GM23338 (cell line): Measurements from ENCODE around the gene MYLK. TPM values are rescaled to one million over a fixed set of nuclear protein-coding genes. Genes with fewer than 3 reads are reported as not detected.

Experiments
- ATAC-seq: fragments of 200-7000 bp; cut with Tn5 transposase; 3 replicates; pipeline ENCODE4 v1.9.1; 2020
- DNase-seq: peaks from one replicate; pipeline ENCODE4 v3.0.0-alpha.2; 2015; ENCODE audit warnings: low spot score
- H2AFZ ChIP-seq: fragments of 200-600 bp; sonication (generic); 2 replicates; pipeline ENCODE4 v1.8.0; 2016; ENCODE audit warnings: antibody characterized with exemption, mild to moderate bottlenecking, moderate library complexity
- H3F3A ChIP-seq: fragments of 200-600 bp; sonication (generic); replicated peaks from 2 replicates; pipeline ENCODE4 v1.8.0; 2017; ENCODE audit warnings: antibody characterized with exemption, mixed run types, low read depth
- H3K27ac ChIP-seq: fragments of 200-600 bp; sonication (generic); 2 replicates; pipeline ENCODE4 v1.6.1; 2016; ENCODE audit warnings: low read depth
- H3K27me3 ChIP-seq: fragments of 200-600 bp; sonication (generic); 2 replicates; pipeline ENCODE4 v1.8.0; 2016; ENCODE audit warnings: mild to moderate bottlenecking, mixed run types, moderate library complexity; ENCODE audit not compliant: insufficient read depth
- H3K36me3 ChIP-seq: fragments of 200-600 bp; sonication (generic); 2 replicates; pipeline ENCODE4 v1.8.0; 2016; ENCODE audit warnings: mild to moderate bottlenecking; ENCODE audit not compliant: insufficient read depth
- H3K4me1 ChIP-seq: fragments of 200-600 bp; sonication (generic); 2 replicates; pipeline ENCODE4 v1.8.0; 2016; ENCODE audit warnings: mild to moderate bottlenecking, moderate library complexity; ENCODE audit not compliant: insufficient read depth
- H3K4me2 ChIP-seq: fragments of 200-600 bp; sonication (generic); 2 replicates; pipeline ENCODE4 v1.7.1; 2017; ENCODE audit warnings: mixed run types
- H3K4me3 ChIP-seq: fragments of 200-600 bp; sonication (generic); 2 replicates; pipeline ENCODE4 v1.6.1; 2016; ENCODE audit warnings: mixed run types
- H3K79me2 ChIP-seq: fragments of 200-600 bp; sonication (generic); replicated peaks from 2 replicates; pipeline ENCODE4 v1.8.0; 2017; ENCODE audit warnings: mild to moderate bottlenecking; ENCODE audit not compliant: insufficient read depth
- H3K9me2 ChIP-seq: fragments of 200-600 bp; sonication (generic); 2 replicates; pipeline ENCODE4 v1.8.0; 2017; ENCODE audit not compliant: insufficient read depth
- H4K20me1 ChIP-seq: fragments of 200-600 bp; sonication (generic); replicated peaks from 2 replicates; pipeline ENCODE4 v1.8.0; 2017; ENCODE audit warnings: mild to moderate bottlenecking; ENCODE audit not compliant: insufficient read depth
- H3K27ac Mint-ChIP-seq: 2 replicates; pipeline ENCODE4 v1.8.0; 2020; ENCODE audit warnings: inconsistent platforms, mild to moderate bottlenecking, moderate library complexity, mixed read lengths
- H3K27me3 Mint-ChIP-seq: 3 replicates; pipeline ENCODE4 v1.8.0; 2022; ENCODE audit warnings: low read depth, mild to moderate bottlenecking, moderate library complexity, mixed read lengths, inconsistent platforms; ENCODE audit not compliant: insufficient read depth, poor library complexity
- H3K36me3 Mint-ChIP-seq: 3 replicates; pipeline ENCODE4 v1.8.0; 2021; ENCODE audit warnings: low read depth, mild to moderate bottlenecking, inconsistent platforms, moderate library complexity, mixed read lengths
- H3K4me1 Mint-ChIP-seq: 3 replicates; pipeline ENCODE4 v1.8.0; 2020; ENCODE audit warnings: mild to moderate bottlenecking, inconsistent platforms, mixed read lengths
- H3K4me3 Mint-ChIP-seq: 3 replicates; pipeline ENCODE4 v1.8.0; 2021; ENCODE audit warnings: moderate library complexity, mild to moderate bottlenecking, inconsistent platforms, mixed read lengths
- H3K9me3 Mint-ChIP-seq: 3 replicates; pipeline ENCODE4 v1.8.0; 2020; ENCODE audit warnings: moderate library complexity, mild to moderate bottlenecking, inconsistent platforms, mixed read lengths
- CREB1 ChIP-seq: fragments of 250-450 bp; sonication (Bioruptor Pico); IDR thresholded peaks from 2 replicates; pipeline ENCODE4 v1.5.0; 2020; ENCODE audit warnings: low read depth, mild to moderate bottlenecking, moderate library complexity
- EZH2 ChIP-seq: fragments of 200-600 bp; sonication (generic); IDR thresholded peaks from one replicate; pipeline ENCODE4 v1.8.0; 2017; ENCODE audit warnings: antibody characterized with exemption, mild to moderate bottlenecking, low read depth; ENCODE audit not compliant: unreplicated experiment
- EZH2phosphoT487 ChIP-seq: fragments of 200-600 bp; sonication (generic); IDR thresholded peaks from one replicate; pipeline ENCODE4 v1.8.1; 2018; ENCODE audit warnings: antibody characterized with exemption; ENCODE audit not compliant: unreplicated experiment
- JUNB ChIP-seq: IDR thresholded peaks from one replicate; pipeline ENCODE4 v1.6.1; 2016; ENCODE audit warnings: antibody characterized with exemption; ENCODE audit not compliant: unreplicated experiment
- NANOG ChIP-seq: IDR thresholded peaks from 2 replicates; pipeline ENCODE4 v1.6.1; 2016; ENCODE audit warnings: antibody characterized with exemption, borderline replicate concordance
- POLR2AphosphoS5 ChIP-seq: IDR thresholded peaks from 2 replicates; pipeline ENCODE4 v1.6.1; 2016; ENCODE audit warnings: antibody characterized with exemption, low read depth
- REST ChIP-seq: IDR thresholded peaks from one replicate; pipeline ENCODE4 v1.6.1; 2018; ENCODE audit warnings: antibody characterized with exemption; ENCODE audit not compliant: unreplicated experiment
- STAT1 ChIP-seq: IDR thresholded peaks from one replicate; pipeline ENCODE4 v1.6.1; 2016; ENCODE audit warnings: antibody characterized with exemption; ENCODE audit not compliant: unreplicated experiment
- ZNF114 ChIP-seq: fragments of 250-450 bp; sonication (Bioruptor Pico); IDR thresholded peaks from 2 replicates; pipeline ENCODE4 v1.5.0; 2020; ENCODE audit warnings: mild to moderate bottlenecking, moderate library complexity
- ZNF331 ChIP-seq: fragments of 250-450 bp; sonication (Bioruptor Pico); IDR thresholded peaks from 2 replicates; pipeline ENCODE4 v1.5.0; 2020; ENCODE audit warnings: low read depth, mild to moderate bottlenecking, moderate library complexity
- ZNF462 ChIP-seq: fragments of 250-450 bp; sonication (Bioruptor Pico); IDR thresholded peaks from 2 replicates; pipeline ENCODE4 v1.5.0; 2020; ENCODE audit warnings: mild to moderate bottlenecking, moderate library complexity
- polyA plus RNA-seq: library from polyadenylated mRNA; unstranded; fragments of >200 nt; fragmentation: Nextera tagmentation; extraction: Ambion mirVana; gene quantifications from 2 replicates; pipeline ENCODE4 v1.2.1, GENCODE V29; 2016
- total RNA-seq: library from RNA; depleted of rRNA; stranded (reverse); fragments of >200 nt; shearing (Covaris generic); gene quantifications from 2 replicates; pipeline ENCODE4 v1.2.3, GENCODE V29; 2014
- TF ChIP-seq, protein P1 (sequence below), 2 experiments: fragments of 200-600 bp in 1 of 2; sonication (generic) in 1 of 2; conservative IDR thresholded peaks; 2 replicates each; pipeline versions ENCODE4 v1.5.1 to v1.6.1; 2016 to 2017; ENCODE audit warnings: antibody characterized with exemption in 2 of 2, low read depth in 2 of 2, mild to moderate bottlenecking in 2 of 2, moderate library complexity in 1 of 2
- TF ChIP-seq, protein P2 (sequence below): IDR thresholded peaks from 2 replicates; pipeline ENCODE4 v1.6.1; 2016; ENCODE audit warnings: antibody characterized with exemption

Gene MYLK
- total and polyA plus RNA-seq, 2 experiments from 2014 or later, result 11.5 to 17.9 TPM

DNA sequence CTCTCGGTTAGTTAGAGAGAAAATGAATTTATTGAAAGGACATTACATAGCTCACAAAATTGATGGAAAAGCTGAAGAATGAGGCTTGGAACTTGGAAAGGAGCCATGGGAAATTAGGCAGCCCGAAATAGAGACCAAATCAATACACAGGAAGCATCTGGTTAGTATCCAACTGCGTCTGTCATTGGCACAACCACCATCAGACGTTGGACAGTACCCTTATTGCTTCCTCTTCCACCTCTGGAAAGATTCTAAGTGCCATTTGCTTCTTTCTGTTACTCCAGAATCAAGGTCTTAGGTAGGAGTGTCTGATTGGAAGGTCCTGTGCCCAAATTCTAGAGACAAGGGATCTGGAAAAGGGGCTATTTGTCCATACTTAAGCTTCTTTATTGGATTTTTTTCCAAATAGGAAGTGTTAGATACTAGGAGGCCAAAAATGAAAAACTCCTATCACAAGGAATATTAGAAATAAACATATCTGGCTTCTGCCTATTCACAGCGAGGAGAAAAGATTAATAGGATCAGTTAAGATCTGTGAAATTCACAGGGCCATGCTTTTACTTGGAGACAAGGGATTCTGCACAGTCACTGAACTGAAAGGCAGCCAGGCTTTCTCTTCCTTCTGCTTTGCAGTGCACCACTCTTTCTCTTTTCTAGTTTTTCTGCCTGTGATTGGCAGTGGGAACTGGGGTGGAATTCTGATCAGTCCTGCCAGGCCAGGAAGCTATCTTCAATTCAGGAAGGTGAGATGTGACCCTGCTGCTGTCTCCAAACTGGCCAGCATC is 288.5 kb downstream of the MYLK start (continued):
- TF ChIP-seq EZH2phosphoT487 (no peak), STAT1 (no peak), ZNF114 (CRISPR knock-in tag) (no peak), REST (no peak), NANOG (no peak)

DNA sequence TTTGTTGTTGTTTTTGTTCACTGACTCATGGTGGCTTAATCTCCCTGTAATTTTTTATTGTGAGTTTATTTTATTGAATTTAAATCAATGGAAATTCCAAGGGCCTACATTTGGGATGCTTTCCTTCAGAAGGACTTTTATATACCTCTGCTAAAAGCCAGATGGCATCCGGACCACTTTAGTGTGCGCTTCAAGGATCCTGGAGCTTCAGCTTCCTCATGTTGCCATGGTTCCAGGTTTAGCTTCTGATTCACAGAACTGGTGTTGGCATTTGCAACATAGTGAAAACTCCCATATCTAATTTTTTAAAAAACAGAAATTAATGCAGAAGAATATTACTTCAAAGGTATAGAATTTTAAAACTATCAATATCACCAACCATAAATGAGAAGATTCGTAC is 290.8 kb downstream of the MYLK start:
- Histone ChIP-seq H3K4me3 (no peak overlapping the region), H3F3A (no peaks in the 10 kb centered on the region), H4K20me1 (peaks cover 8% of the 10 kb centered on the region), H3K79me2 (no peaks in the 10 kb centered on the region), H3K36me3 (peaks cover 24% of the 10 kb centered on the region), H3K4me2 (no peak overlapping the region), H3K9me2 (no peaks in the 10 kb centered on the region), H2AFZ (no peak overlapping the region), H3K27me3 (no peaks in the 10 kb centered on the region), H3K4me1 (no peaks in the 10 kb centered on the region), H3K27ac (no peak overlapping the region)
- ATAC-seq (no peak), DNase-seq (no peak)
- peaks cover 39% of the 10 kb centered on the region for H3K9me3 Mint-ChIP-seq
- H3K27me3 Mint-ChIP-seq, result no peaks in the 10 kb centered on the region
- H3K4me3 Mint-ChIP-seq, result no peak overlapping the region
- peaks cover 44% of the 10 kb centered on the region for H3K36me3 Mint-ChIP-seq
- H3K4me1 Mint-ChIP-seq, result no peaks in the 10 kb centered on the region
- H3K27ac Mint-ChIP-seq, result no peak overlapping the region
- TF ChIP-seq, protein P1, sequence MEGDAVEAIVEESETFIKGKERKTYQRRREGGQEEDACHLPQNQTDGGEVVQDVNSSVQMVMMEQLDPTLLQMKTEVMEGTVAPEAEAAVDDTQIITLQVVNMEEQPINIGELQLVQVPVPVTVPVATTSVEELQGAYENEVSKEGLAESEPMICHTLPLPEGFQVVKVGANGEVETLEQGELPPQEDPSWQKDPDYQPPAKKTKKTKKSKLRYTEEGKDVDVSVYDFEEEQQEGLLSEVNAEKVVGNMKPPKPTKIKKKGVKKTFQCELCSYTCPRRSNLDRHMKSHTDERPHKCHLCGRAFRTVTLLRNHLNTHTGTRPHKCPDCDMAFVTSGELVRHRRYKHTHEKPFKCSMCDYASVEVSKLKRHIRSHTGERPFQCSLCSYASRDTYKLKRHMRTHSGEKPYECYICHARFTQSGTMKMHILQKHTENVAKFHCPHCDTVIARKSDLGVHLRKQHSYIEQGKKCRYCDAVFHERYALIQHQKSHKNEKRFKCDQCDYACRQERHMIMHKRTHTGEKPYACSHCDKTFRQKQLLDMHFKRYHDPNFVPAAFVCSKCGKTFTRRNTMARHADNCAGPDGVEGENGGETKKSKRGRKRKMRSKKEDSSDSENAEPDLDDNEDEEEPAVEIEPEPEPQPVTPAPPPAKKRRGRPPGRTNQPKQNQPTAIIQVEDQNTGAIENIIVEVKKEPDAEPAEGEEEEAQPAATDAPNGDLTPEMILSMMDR (conservative IDR thresholded peaks at IDR 0.05; ENCODE audit: low read depth in 2 of 2), result no peak
- TF ChIP-seq POLR2AphosphoS5, result no peak
- TF ChIP-seq CREB1 (CRISPR knock-in tag), result no peak
- no peak for TF ChIP-seq ZNF331 (CRISPR knock-in tag)
- TF ChIP-seq JUNB, result no peak
- TF ChIP-seq, protein P2, sequence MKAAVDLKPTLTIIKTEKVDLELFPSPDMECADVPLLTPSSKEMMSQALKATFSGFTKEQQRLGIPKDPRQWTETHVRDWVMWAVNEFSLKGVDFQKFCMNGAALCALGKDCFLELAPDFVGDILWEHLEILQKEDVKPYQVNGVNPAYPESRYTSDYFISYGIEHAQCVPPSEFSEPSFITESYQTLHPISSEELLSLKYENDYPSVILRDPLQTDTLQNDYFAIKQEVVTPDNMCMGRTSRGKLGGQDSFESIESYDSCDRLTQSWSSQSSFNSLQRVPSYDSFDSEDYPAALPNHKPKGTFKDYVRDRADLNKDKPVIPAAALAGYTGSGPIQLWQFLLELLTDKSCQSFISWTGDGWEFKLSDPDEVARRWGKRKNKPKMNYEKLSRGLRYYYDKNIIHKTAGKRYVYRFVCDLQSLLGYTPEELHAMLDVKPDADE, result no peak
- TF ChIP-seq EZH2, result no peak
- TF ChIP-seq STAT1, result no peak
- TF ChIP-seq ZNF462 (CRISPR knock-in tag), result no peak
